Adipocyte (in vitro differentiated cells): Measurements from ENCODE around the gene RTRAF.

Experiments used
- DNase-seq: peaks from one replicate; pipeline ENCODE4 v3.0.0-alpha.2; 2015; ENCODE audit warnings: low read depth
- H3K27me3 ChIP-seq: replicated peaks from 2 replicates; pipeline ENCODE4 v1.7.0; 2013; ENCODE audit warnings: mild to moderate bottlenecking, low read length, moderate library complexity; ENCODE audit not compliant: control insufficient read depth, insufficient read depth
- H3K36me3 ChIP-seq: 2 replicates; pipeline ENCODE4 v1.7.0; 2013; ENCODE audit warnings: low read length, mild to moderate bottlenecking, moderate library complexity; ENCODE audit not compliant: control insufficient read depth, insufficient read depth, severe bottlenecking
- H3K4me1 ChIP-seq: 2 replicates; pipeline ENCODE4 v1.7.0; 2013; ENCODE audit warnings: mild to moderate bottlenecking, low read length, moderate library complexity; ENCODE audit not compliant: control insufficient read depth, insufficient read depth
- H3K4me3 ChIP-seq: 2 replicates; pipeline ENCODE4 v1.7.0; 2013; ENCODE audit warnings: mild to moderate bottlenecking, low read length, moderate library complexity
- H3K9ac ChIP-seq: 2 replicates; pipeline ENCODE4 v1.7.0; 2013; ENCODE audit warnings: mild to moderate bottlenecking, low read length, moderate library complexity
- H3K9me3 ChIP-seq: 2 replicates; pipeline ENCODE4 v1.7.0; 2013; ENCODE audit warnings: mild to moderate bottlenecking, low read length, moderate library complexity; ENCODE audit not compliant: control insufficient read depth

RTRAF gene

DNA sequence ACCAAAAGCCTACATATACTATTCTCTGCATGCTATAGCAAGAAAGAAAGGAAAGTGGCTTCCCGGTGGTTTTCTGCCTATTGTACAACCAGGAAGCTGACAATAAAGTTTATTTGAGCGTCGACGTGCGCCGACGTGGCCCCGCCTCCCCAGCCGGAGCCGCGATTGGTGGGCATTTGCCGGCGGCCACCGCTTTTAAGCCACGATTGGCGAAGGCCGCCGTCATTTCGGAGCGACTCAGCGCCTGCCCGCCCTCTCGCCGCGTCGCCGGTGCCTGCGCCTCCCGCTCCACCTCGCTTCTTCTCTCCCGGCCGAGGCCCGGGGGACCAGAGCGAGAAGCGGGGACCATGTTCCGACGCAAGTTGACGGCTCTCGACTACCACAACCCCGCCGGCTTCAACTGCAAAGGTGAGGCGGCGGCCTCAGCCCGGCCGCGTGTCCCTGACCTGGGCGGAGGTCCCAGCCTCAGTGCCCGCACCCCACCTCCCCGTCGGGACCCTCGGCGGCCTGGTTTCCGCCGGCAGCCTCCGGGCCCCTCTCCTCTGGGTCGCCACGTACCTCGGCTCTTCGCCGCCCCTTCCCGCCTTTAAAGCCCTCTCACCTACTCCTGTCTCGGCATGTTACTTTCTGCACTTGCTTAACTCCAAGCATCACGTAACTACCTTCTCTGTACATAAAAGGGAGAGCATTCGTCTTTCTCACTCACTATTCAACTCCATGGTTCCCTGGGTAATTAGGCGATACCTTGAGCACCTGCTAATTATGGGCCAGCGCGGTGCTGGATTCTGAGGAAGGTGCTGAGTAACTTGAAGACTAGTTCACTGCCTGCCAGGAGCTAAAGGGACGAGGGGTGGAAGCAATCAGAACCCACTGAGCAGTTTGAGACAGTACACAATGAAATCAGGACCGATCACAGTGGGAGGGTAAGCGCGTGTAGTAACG is at the start of gene RTRAF:
Gene RTRAF (plus strand): TSS at position 254 of the 942 bp plus-strand sequence. CDS start 94 bp downstream, at position 348.
- Histone ChIP-seq H3K4me3 (peak within 1 kb of the TSS; percentile 95), H3K27me3 (no peaks in the 10 kb centered on the region), H3K36me3 (peaks cover 33% of the 10 kb centered on the region), H3K9ac (peak within 1 kb of the TSS; percentile 94), H3K4me1 (peaks cover 18% of the 10 kb centered on the region), H3K9me3 (no peaks in the 10 kb centered on the region)
- DNase-seq: peak; percentile 97

DNA sequence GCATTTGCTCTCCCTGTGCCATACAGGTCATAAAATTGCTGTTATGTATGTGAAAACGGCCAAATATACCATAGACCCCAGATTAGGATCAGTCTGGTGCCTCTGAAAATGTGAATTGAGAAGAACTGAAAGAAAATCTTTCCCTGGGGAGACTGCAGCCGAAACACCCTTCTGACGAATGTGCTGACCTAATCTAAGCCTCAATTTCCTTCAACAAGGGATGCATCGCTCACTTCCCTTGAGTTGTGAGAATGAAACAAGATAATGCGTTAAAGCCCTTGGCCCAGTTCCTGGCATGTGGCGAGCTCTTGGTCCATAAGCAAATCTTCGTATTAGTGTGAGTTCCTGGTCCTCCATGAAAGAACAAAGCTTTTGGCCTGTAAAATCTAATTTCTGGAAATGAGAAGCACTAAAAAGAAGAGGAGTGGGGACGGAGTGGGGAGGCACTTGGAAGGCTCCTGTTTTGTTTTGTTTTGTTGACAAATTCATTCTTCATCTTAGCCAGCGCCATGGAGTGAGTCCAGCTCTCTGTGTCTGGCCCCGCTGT is 49.5 kb upstream of the RTRAF start:
- no peaks in the 10 kb centered on the region for H3K27me3 ChIP-seq
- no peak overlapping the region for H3K9ac ChIP-seq
- H3K9me3 ChIP-seq: no peaks in the 10 kb centered on the region
- H3K4me3 ChIP-seq: no peak overlapping the region
- peaks cover 29% of the 10 kb centered on the region for H3K4me1 ChIP-seq
- no peaks in the 10 kb centered on the region for H3K36me3 ChIP-seq
- DNase-seq: no peak

DNA sequence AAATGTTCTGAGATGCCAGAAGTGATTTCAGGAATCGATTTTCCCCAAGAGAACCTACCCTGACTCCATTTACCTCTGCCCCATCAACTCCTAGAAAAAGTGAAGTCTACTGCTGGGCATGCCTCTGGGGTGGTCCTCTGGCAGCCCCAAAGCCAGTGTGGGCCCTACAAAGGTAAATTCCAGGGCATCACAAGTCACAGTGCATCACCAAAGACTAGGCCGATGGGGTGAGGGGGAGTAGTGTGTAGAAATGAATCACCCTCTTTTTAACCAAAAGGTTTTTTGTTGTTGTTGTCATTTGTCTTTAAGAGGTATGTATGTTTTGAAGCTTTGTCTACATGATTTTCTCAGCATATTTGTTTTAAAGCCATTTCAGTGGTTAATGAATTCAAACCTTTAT is 46.4 kb upstream of the RTRAF start:
- DNase-seq: no peak
- H3K4me3 ChIP-seq: no peak overlapping the region
- no peak overlapping the region for H3K9ac ChIP-seq
- H3K27me3 ChIP-seq: no peaks in the 10 kb centered on the region
- H3K9me3 ChIP-seq: peaks cover 5% of the 10 kb centered on the region
- no peaks in the 10 kb centered on the region for H3K36me3 ChIP-seq
- H3K4me1 ChIP-seq: peaks cover 19% of the 10 kb centered on the region

DNA sequence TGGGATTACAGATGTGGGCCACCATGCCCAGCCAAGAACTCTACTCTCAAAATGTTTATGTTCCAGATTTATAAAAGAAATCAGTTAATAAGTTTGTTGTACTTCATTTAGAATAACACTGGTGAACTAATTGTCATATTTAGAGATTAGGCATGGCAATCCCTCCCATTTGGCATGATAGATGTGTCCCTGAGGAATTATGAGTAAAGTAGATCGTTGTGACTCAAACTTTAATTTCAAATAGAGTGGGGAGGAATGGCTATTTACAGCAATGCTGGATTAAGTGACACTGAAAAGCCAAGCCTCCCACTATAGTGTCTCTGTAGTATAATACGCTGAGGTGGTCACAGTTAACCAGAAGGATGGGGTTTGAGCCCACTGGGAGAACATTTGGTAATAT is 39.3 kb upstream of the RTRAF start:
- peaks cover 29% of the 10 kb centered on the region for H3K36me3 ChIP-seq
- H3K4me3 ChIP-seq: no peak overlapping the region
- no peak overlapping the region for H3K9ac ChIP-seq
- peaks cover 13% of the 10 kb centered on the region for H3K4me1 ChIP-seq
- peaks cover 8% of the 10 kb centered on the region for H3K9me3 ChIP-seq
- no peak for DNase-seq
- H3K27me3 ChIP-seq: no peaks in the 10 kb centered on the region

DNA sequence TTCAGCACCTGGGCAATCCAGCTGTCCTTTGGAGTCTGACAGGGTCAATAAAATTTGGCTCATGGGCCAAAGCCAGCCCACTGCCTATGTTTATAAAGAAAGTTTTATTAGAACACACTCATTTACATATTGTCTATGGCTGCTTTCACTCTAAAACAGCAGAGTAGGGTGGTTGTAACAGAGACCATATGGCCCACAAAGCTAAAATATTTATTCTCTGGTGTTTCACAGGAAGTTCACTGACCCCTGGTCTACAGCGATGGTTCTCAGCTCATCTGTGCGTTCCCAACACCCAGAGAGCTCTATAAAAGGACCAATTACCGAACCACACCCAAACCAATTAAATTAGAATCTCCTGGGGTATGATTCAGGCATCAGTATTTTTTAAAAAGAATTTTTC is 37.7 kb upstream of the RTRAF start:
- H3K36me3 ChIP-seq: peaks cover 29% of the 10 kb centered on the region
- H3K4me1 ChIP-seq: peaks cover 13% of the 10 kb centered on the region
- H3K9me3 ChIP-seq: peaks cover 8% of the 10 kb centered on the region
- H3K27me3 ChIP-seq: no peaks in the 10 kb centered on the region
- no peak for DNase-seq
- no peak overlapping the region for H3K9ac ChIP-seq
- H3K4me3 ChIP-seq: no peak overlapping the region

DNA sequence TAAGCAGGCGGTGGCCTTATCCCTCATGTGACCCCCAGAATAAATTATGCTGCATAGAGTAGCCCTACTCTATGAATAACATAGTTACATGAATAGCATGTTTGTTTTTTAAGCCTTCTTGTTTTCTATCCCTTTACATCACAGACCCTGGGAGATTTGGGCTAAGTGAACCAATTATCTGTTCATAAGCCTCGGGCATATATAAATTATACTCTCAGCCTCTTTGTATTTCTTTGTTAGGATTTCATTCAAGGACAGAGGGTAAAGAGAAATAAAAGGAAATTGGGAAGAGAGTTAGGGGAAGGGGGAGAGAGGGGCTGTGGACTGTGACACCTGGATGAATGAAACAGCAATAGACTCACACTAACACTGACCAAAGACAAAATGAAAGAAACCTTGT is 35.3 kb upstream of the RTRAF start:
- peaks cover 14% of the 10 kb centered on the region for H3K9me3 ChIP-seq
- H3K36me3 ChIP-seq: peaks cover 43% of the 10 kb centered on the region
- no peaks in the 10 kb centered on the region for H3K27me3 ChIP-seq
- H3K4me1 ChIP-seq: peaks cover 9% of the 10 kb centered on the region
- no peak overlapping the region for H3K9ac ChIP-seq
- DNase-seq: no peak
- no peak overlapping the region for H3K4me3 ChIP-seq

DNA sequence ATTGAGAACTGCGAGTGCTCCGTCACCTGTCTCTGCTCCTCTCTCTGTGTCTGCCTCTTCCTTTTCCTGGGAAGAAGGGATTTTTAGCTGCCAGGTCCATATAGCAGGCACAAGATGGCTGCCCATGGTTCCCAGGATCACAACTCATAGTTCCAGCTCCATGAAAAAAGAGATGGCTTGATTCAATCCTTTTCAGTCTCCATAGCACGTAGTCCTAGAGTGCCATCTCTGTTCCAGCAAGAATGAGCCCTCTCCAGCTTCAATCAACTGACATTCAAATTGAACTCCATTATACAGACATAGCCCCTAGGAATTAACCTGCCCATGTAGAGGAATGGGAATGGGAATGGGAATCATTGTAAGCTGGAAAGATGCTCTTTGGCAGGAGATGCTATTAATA is 34.7 kb upstream of the RTRAF start:
- Histone ChIP-seq H3K36me3 (peaks cover 46% of the 10 kb centered on the region), H3K4me1 (peaks cover 8% of the 10 kb centered on the region), H3K9me3 (peaks cover 18% of the 10 kb centered on the region), H3K27me3 (no peaks in the 10 kb centered on the region), H3K4me3 (no peak overlapping the region), H3K9ac (no peak overlapping the region)
- no peak for DNase-seq

DNA sequence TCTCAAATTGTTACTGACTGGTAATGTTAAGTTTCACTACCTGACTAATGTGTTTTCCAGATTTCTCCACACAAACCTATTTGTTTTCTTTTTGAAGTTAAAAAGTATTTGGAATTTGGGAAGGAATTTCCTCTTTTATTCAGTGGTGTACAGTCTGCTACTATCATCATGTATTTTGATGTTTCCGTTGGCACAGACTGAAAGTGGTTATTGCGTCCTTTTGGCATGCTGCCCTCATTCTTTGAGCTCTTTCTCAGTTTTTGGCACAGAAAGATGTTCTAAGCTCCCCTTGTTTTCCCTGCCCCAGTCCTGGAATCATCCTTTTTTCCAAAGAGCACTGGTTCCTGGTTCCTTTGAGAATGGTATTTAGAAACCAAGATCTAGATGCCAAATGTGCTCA is 31.4 kb upstream of the RTRAF start:
- H3K27me3 ChIP-seq: no peaks in the 10 kb centered on the region
- peaks cover 18% of the 10 kb centered on the region for H3K9me3 ChIP-seq
- no peak overlapping the region for H3K4me3 ChIP-seq
- no peak overlapping the region for H3K9ac ChIP-seq
- H3K36me3 ChIP-seq: peaks cover 26% of the 10 kb centered on the region
- peak; percentile 27 for DNase-seq
- peaks cover 7% of the 10 kb centered on the region for H3K4me1 ChIP-seq

DNA sequence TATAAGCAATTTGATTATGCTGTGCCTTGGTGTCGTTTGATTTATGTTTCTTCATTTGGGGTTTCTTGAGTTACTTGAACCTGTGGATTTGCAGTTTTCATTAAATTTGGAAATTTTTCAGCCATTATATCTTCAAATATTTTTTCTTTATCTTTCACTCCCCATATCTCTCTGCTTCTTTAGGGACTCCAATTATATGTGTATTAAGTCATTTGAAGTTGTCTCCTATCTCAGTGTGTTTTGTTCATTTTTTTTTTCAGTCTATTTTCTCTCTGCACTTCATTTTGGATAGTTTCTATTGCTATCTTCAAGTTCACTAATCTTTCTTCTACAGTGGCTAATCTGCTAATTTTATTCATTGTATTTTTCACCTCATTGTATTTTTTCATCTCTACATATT is 29.4 kb upstream of the RTRAF start:
- peaks cover 18% of the 10 kb centered on the region for H3K9me3 ChIP-seq
- H3K4me1 ChIP-seq: peaks cover 10% of the 10 kb centered on the region
- no peaks in the 10 kb centered on the region for H3K27me3 ChIP-seq
- no peak overlapping the region for H3K4me3 ChIP-seq
- H3K9ac ChIP-seq: no peak overlapping the region
- DNase-seq: no peak
- H3K36me3 ChIP-seq: peaks cover 17% of the 10 kb centered on the region

DNA sequence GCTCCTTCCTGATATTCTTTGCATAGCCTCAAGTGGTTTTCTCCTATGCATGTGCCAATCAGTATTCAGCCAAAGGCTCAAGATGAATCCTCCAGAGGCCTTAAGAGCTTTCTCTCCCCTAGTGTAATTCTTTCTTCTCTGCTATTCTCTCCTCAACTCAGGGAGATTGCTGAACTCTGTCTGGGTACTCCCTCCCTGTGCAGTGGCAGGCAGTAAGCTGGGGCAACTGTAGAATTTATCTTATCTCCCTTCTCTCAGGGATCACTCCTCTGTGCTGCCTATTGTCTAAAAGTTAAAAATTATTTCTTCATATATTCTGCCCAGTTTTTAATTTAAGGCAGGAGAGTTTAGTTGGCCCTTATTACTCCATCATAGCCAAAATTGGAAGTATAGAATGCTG is 28.5 kb upstream of the RTRAF start:
- peaks cover 17% of the 10 kb centered on the region for H3K36me3 ChIP-seq
- no peak overlapping the region for H3K9ac ChIP-seq
- H3K9me3 ChIP-seq: peaks cover 18% of the 10 kb centered on the region
- no peaks in the 10 kb centered on the region for H3K27me3 ChIP-seq
- peaks cover 10% of the 10 kb centered on the region for H3K4me1 ChIP-seq
- DNase-seq: no peak
- H3K4me3 ChIP-seq: no peak overlapping the region

DNA sequence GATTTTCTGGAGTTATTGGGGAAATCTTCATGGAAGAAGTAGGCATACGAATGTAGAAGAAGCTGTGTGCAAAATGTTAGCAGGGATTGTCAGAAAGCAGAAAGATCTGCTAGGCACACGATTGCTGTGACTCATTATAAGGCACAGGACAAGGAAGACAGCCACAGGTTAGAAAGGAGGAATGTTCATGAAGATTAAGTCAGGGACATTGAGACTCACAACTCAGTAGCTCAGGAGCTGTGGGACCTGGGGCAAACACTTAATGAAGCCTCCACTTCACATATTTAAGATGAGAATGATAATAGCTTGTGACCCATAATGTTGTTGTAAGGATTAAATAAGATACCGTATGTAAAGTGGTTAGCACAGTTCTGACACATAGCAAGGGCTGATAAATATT is 26.6 kb upstream of the RTRAF start:
- peaks cover 16% of the 10 kb centered on the region for H3K9me3 ChIP-seq
- H3K4me1 ChIP-seq: peaks cover 10% of the 10 kb centered on the region
- H3K36me3 ChIP-seq: peaks cover 14% of the 10 kb centered on the region
- no peaks in the 10 kb centered on the region for H3K27me3 ChIP-seq
- peak overlapping the region; percentile 19 for H3K9ac ChIP-seq
- peak overlapping the region; percentile 67 for H3K4me3 ChIP-seq
- DNase-seq: peak; percentile 27
